ENCODE results near the gene HTT-AS.
"Not testable (repeated sequence)": the region's sequence is repeated elsewhere in the genome, so short reads cannot be mapped to it uniquely, and the experiment has no call there.

HTT-AS gene

DNA sequence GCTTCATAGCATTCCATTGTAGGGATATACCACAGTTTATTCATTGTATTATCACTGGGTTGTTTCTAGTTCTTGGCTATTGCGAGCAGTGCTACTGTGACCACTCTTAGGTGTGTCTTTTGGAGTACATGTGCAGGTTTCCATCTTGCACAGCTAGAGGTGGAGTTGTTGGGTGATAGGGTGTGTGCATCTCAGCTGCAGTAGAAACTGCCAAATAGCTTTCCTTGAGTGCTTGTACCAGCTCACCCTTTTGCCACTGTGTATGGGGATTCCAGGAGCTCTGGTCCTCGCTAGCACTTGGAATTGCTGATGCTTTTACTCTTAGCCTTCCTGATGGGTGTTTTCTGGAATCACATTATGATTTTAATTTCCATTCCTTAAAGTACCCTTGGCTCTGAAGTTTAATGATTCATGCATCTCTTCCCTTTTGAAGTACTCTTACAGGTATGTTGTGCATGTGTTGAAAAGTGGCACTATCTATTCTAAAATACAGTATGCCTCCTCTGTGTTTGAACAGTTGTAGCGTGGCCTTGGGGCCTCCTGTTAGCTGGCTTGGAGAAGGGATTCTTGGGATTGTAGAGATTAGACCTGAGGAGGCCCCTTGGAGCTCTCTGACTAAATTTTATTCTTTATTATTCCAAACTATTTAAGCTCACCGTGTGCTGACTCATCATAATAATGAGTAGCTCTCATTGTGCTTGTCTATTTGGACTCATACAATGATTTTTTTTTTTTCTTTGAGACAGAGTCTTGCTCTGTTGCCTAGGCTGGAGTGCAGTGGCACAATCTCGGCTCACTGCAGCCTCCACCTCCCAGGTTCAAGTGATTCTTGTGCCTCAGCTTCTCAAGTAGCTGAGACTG is 38.5 kb upstream of the HTT-AS start:
- H3K36me3 ChIP-seq (ENCODE audit: control insufficient read depth, insufficient read depth, low read length) = peaks cover 95% of the 10 kb centered on the region
- no peaks in the 10 kb centered on the region for H3K27me3 ChIP-seq (ENCODE audit: control insufficient read depth, insufficient read depth, low read length)
- H3K9ac ChIP-seq (ENCODE audit: low read length) = no peak overlapping the region
- no peaks in the 10 kb centered on the region for H3K4me1 ChIP-seq (ENCODE audit: control insufficient read depth, insufficient read depth, low read length)
- 0 out of 2 replicates have a peak, but pooled peaks cover 10% of the 10 kb centered on the region for H3K9me3 ChIP-seq (ENCODE audit: control insufficient read depth, insufficient read depth, low read depth, low read length)
- no peak overlapping the region for H3K4me3 ChIP-seq (ENCODE audit: low read depth, low read length)
- H3K27ac ChIP-seq (ENCODE audit: low read depth, low read length) = no peak overlapping the region

DNA sequence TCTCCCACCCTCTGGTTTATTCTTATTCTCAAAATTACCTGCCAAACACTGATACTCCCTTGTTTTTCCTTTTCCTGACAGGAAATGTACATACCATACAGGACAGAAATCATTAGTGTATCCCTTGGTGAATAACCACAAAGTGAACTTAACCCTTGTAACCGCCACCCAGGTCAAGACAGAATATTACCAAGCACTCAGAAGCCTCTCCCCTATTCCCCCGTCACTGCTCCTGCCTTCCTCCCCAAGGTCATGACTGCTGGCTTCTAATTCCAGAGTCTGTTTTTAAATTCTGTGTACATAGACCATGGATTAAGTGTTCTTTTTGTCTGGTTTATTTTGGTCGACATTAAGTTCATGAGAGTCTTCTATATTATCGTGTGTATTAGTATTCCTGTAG is 37.9 kb upstream of the HTT-AS start:
- peaks cover 95% of the 10 kb centered on the region for H3K36me3 ChIP-seq (ENCODE audit: control insufficient read depth, insufficient read depth, low read length)
- no peak overlapping the region for H3K9ac ChIP-seq (ENCODE audit: low read length)
- H3K9me3 ChIP-seq (ENCODE audit: control insufficient read depth, insufficient read depth, low read depth, low read length) = 0 out of 2 replicates have a peak, but pooled peaks cover 10% of the 10 kb centered on the region
- no peak overlapping the region for H3K4me3 ChIP-seq (ENCODE audit: low read depth, low read length)
- H3K4me1 ChIP-seq (ENCODE audit: control insufficient read depth, insufficient read depth, low read length) = no peaks in the 10 kb centered on the region
- H3K27ac ChIP-seq (ENCODE audit: low read depth, low read length) = no peak overlapping the region
- H3K27me3 ChIP-seq (ENCODE audit: control insufficient read depth, insufficient read depth, low read length) = no peaks in the 10 kb centered on the region

DNA sequence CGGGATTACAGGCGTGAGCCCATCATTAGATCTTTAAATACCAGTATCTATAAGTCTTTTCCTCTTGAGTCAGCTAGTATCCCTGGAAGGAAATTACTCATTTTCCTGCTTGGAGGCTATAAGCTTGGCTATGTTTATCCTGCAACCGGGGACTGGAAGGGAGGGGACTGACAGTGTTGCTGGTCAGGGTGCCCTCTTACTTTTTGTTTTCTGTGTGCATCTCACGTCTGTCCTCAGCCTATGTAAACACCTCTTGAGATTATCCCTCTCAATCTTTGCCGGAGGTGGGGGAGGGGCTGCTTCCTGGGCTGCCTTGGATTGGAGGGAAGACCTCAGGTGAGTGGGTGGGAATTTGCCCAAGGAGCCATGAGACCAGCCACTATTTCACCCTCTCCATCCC is 37.1 kb upstream of the HTT-AS start:
- Histone ChIP-seq H3K36me3 (ENCODE audit: control insufficient read depth, insufficient read depth, low read length) (peaks cover 91% of the 10 kb centered on the region), H3K4me3 (ENCODE audit: low read depth, low read length) (no peak overlapping the region), H3K9ac (ENCODE audit: low read length) (no peak overlapping the region), H3K27me3 (ENCODE audit: control insufficient read depth, insufficient read depth, low read length) (no peaks in the 10 kb centered on the region), H3K4me1 (ENCODE audit: control insufficient read depth, insufficient read depth, low read length) (no peaks in the 10 kb centered on the region), H3K27ac (ENCODE audit: low read depth, low read length) (no peak overlapping the region), H3K9me3 (ENCODE audit: control insufficient read depth, insufficient read depth, low read depth, low read length) (0 out of 2 replicates have a peak, but pooled peaks cover 10% of the 10 kb centered on the region)

DNA sequence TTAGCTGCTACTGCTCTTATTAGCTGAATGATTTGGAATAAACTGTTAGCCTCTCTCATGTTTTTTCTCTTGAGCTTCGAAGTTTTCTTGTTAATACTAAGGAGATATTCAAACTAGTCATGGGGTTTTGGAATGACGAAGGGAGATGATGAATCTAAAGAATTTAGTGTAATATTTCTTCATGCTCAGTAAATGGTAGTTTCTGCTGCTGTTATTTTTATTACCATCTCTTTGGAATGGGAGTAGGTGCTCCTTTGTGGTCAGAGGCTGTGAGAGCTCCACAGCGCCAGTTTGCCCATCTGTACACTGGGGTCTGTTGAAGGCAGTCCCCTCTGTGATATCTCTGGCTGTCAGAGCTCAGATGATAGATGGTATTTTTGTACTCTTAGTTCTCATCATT is 33.9 kb upstream of the HTT-AS start:
- Histone ChIP-seq H3K9ac (ENCODE audit: low read length) (no peak overlapping the region), H3K27me3 (ENCODE audit: control insufficient read depth, insufficient read depth, low read length) (no peaks in the 10 kb centered on the region), H3K36me3 (ENCODE audit: control insufficient read depth, insufficient read depth, low read length) (peaks cover 80% of the 10 kb centered on the region), H3K4me3 (ENCODE audit: low read depth, low read length) (no peak overlapping the region), H3K4me1 (ENCODE audit: control insufficient read depth, insufficient read depth, low read length) (no peaks in the 10 kb centered on the region), H3K9me3 (ENCODE audit: control insufficient read depth, insufficient read depth, low read depth, low read length) (0 out of 2 replicates have a peak, but pooled peaks cover 5% of the 10 kb centered on the region), H3K27ac (ENCODE audit: low read depth, low read length) (no peak overlapping the region)

DNA sequence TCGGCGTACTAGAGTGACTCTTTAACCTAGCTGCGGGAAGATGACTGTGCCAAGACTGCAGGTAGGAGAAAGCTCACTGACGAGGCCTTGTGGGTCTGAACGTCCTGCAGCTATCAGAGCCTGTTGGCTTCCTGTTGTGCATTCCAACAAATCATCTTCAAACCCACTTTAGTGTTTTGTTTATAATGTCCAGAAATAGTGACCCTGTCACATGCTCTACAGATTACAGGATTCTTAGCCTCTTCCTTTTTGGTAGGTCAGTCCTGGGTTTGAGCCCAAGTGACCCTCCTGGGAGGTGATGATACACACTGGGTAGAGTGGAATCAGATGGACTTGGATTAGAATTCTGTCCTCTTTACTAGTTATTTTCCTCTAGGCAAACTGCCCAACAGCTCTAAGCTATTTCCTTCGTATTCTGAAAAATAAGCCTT is 33.4 kb upstream of the HTT-AS start:
- Histone ChIP-seq H3K27me3 (ENCODE audit: control insufficient read depth, insufficient read depth, low read length) (no peaks in the 10 kb centered on the region), H3K4me3 (ENCODE audit: low read depth, low read length) (no peak overlapping the region), H3K9me3 (ENCODE audit: control insufficient read depth, insufficient read depth, low read depth, low read length) (0 out of 2 replicates have a peak, but pooled peaks cover 2% of the 10 kb centered on the region), H3K36me3 (ENCODE audit: control insufficient read depth, insufficient read depth, low read length) (peaks cover 77% of the 10 kb centered on the region), H3K4me1 (ENCODE audit: control insufficient read depth, insufficient read depth, low read length) (no peaks in the 10 kb centered on the region), H3K27ac (ENCODE audit: low read depth, low read length) (no peak overlapping the region), H3K9ac (ENCODE audit: low read length) (no peak overlapping the region)

DNA sequence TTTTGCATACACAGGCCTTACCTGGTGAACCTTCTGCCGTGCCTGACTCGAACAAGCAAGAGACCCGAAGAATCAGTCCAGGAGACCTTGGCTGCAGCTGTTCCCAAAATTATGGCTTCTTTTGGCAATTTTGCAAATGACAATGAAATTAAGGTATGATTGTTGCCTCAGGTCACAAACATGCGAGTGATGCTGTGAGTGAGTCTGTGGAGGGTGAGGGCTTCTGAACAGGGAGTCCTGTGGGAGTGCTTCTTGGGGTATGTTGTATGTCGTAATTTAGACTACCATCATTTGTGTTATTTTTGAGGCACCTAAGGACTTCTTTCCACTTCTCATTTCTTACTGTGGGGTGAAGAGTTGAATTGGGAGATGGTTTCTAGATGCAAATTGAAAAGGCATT is 32.9 kb upstream of the HTT-AS start:
- Histone ChIP-seq H3K9ac (ENCODE audit: low read length) (no peak overlapping the region), H3K27ac (ENCODE audit: low read depth, low read length) (no peak overlapping the region), H3K27me3 (ENCODE audit: control insufficient read depth, insufficient read depth, low read length) (no peaks in the 10 kb centered on the region), H3K9me3 (ENCODE audit: control insufficient read depth, insufficient read depth, low read depth, low read length) (no peaks in the 10 kb centered on the region), H3K36me3 (ENCODE audit: control insufficient read depth, insufficient read depth, low read length) (peaks cover 77% of the 10 kb centered on the region), H3K4me3 (ENCODE audit: low read depth, low read length) (no peak overlapping the region), H3K4me1 (ENCODE audit: control insufficient read depth, insufficient read depth, low read length) (no peaks in the 10 kb centered on the region)

DNA sequence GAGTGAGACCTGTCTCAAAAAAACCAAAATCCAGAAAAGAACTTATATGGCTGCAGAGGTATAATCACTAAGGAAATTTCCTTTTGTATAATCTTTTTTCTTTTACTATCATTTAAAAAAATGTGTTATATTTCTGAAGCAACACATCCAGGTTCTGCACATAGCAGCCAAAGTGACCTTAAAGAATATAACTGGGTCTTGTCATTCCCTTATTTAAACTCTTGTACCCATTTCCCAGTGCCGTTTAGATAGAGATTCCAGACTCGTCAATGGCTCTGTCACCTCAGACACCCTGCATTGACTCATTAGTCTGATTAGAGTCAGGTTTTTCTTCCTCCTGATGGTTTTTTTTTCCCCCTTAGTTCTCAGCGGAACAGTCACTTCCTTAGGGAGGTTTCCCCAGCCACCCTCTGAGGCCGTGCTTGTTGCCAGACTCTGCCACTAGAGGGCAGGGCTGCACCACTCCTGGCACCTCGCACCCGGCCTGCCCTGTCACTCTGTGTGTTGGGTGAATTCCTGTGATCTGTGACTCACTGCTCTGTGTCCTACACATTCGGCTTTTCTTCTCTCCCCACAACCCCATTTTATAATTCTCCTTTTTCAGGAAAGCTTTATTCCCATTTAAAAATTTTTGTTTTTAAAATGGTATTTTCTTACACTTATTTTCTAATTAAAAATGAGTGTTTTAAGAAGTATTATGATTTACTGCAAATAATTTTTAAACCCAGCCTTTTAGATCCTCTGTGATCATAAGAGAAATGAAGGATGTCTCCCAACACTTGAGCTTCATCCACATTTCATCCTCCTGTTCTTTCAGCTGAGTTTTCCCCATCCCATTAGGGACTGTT is 32.2 kb upstream of the HTT-AS start:
- H3K4me1 ChIP-seq (ENCODE audit: control insufficient read depth, insufficient read depth, low read length) = no peaks in the 10 kb centered on the region
- no peak overlapping the region for H3K4me3 ChIP-seq (ENCODE audit: low read depth, low read length)
- no peak overlapping the region for H3K9ac ChIP-seq (ENCODE audit: low read length)
- no peak overlapping the region for H3K27ac ChIP-seq (ENCODE audit: low read depth, low read length)
- no peaks in the 10 kb centered on the region for H3K9me3 ChIP-seq (ENCODE audit: control insufficient read depth, insufficient read depth, low read depth, low read length)
- no peaks in the 10 kb centered on the region for H3K27me3 ChIP-seq (ENCODE audit: control insufficient read depth, insufficient read depth, low read length)
- H3K36me3 ChIP-seq (ENCODE audit: control insufficient read depth, insufficient read depth, low read length) = peaks cover 77% of the 10 kb centered on the region

DNA sequence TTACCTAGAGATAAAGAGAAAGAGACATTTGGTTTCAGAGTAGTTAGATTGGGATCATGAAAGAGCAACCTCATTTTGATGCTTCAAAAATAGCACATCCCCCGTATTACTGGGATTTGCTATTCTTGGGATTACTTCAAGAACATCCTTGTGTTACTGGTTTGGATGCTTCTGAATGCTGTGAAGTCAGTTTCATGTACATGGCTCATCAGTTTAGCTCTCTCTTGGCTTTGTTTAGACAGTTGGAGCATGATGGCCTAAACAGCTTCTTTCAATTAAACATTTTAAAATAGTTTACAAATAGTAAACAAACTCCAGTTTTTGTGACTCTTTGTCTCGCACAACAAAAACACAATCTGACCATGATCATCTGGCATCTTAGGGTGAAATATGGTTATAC is 24.0 kb upstream of the HTT-AS start:
- no peaks in the 10 kb centered on the region for H3K9me3 ChIP-seq (ENCODE audit: control insufficient read depth, insufficient read depth, low read depth, low read length)
- no peak overlapping the region for H3K27ac ChIP-seq (ENCODE audit: low read depth, low read length)
- H3K36me3 ChIP-seq (ENCODE audit: control insufficient read depth, insufficient read depth, low read length) = peaks cover 73% of the 10 kb centered on the region

DNA sequence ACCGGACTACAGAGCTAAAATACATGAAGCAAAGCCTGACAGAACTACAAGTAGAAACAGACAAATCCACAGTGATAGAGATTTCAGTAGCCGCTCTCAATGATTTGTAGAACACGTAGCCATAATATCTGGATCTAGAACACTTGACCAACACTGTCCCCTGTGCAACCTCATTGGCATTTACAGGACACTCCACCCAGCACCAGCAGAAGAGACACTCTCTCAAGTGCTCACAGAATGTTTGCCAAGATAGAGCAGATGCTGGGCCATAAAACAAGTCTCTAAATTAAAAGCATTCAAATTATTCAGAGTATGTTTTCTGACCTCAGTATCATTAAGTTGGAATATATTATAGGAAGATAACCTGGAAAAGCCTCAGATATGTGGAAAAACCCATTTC is 21.9 kb upstream of the HTT-AS start:
- Histone ChIP-seq H3K27ac (ENCODE audit: low read depth, low read length) (no peak overlapping the region), H3K9me3 (ENCODE audit: control insufficient read depth, insufficient read depth, low read depth, low read length) (no peaks in the 10 kb centered on the region), H3K9ac (ENCODE audit: low read length) (no peak overlapping the region), H3K4me1 (ENCODE audit: control insufficient read depth, insufficient read depth, low read length) (no peaks in the 10 kb centered on the region), H3K27me3 (ENCODE audit: control insufficient read depth, insufficient read depth, low read length) (no peaks in the 10 kb centered on the region), H3K36me3 (ENCODE audit: control insufficient read depth, insufficient read depth, low read length) (peaks cover 72% of the 10 kb centered on the region), H3K4me3 (ENCODE audit: low read depth, low read length) (no peak overlapping the region)

More for the DNA sequence above, 24.0 kb upstream of the HTT-AS start:
- Histone ChIP-seq H3K4me3 (ENCODE audit: low read depth, low read length) (no peak overlapping the region), H3K27me3 (ENCODE audit: control insufficient read depth, insufficient read depth, low read length) (no peaks in the 10 kb centered on the region), H3K4me1 (ENCODE audit: control insufficient read depth, insufficient read depth, low read length) (no peaks in the 10 kb centered on the region), H3K9ac (ENCODE audit: low read length) (no peak overlapping the region)

DNA sequence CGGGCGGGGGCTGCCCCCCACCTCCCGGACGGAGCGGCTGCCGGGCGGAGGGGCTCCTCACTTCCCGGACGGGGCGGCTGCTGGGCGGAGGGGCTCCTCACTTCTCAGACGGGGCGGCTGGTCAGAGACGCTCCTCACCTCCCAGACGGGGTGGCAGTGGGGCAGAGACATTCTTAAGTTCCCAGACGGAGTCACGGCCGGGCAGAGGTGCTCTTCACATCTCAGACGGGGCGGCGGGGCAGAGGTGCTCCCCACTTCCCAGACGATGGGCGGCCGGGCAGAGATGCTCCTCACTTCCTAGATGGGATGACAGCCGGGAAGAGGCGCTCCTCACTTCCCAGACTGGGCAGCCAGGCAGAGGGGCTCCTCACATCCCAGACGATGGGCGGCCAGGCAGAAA is 20.4 kb upstream of the HTT-AS start:
- H3K36me3 ChIP-seq (ENCODE audit: control insufficient read depth, insufficient read depth, low read length) = peaks cover 69% of the 10 kb centered on the region
- H3K9me3 ChIP-seq (ENCODE audit: control insufficient read depth, insufficient read depth, low read depth, low read length); H3K27ac ChIP-seq (ENCODE audit: low read depth, low read length): not testable (repeated sequence)

DNA sequence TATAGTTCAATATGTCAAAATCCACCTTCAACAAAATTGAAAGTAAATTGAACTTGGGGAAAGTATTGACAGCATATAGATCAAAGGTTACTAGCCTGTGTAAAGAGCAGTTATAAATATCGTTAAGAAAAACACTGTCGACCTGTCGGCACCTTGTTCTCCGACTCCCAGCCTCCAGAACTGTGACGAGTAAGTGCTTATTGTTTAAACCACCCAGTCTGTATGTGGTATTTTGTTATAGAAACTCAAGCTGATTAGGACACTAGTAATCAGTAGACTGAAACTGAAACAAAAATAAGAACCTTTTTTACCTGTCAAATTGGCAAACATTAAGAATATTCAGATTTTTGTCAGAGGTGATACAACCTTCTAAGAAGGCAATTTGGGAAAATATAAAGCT is 17.1 kb upstream of the HTT-AS start:
- no peak overlapping the region for H3K4me3 ChIP-seq (ENCODE audit: low read depth, low read length)
- no peak overlapping the region for H3K27ac ChIP-seq (ENCODE audit: low read depth, low read length)
- no peaks in the 10 kb centered on the region for H3K9me3 ChIP-seq (ENCODE audit: control insufficient read depth, insufficient read depth, low read depth, low read length)
- H3K27me3 ChIP-seq (ENCODE audit: control insufficient read depth, insufficient read depth, low read length) = no peaks in the 10 kb centered on the region
- peaks cover 74% of the 10 kb centered on the region for H3K36me3 ChIP-seq (ENCODE audit: control insufficient read depth, insufficient read depth, low read length)
- no peaks in the 10 kb centered on the region for H3K4me1 ChIP-seq (ENCODE audit: control insufficient read depth, insufficient read depth, low read length)
- no peak overlapping the region for H3K9ac ChIP-seq (ENCODE audit: low read length)

More for the DNA sequence above, 20.4 kb upstream of the HTT-AS start:
- not testable (repeated sequence) for H3K4me1 ChIP-seq (ENCODE audit: control insufficient read depth, insufficient read depth, low read length); H3K9ac ChIP-seq (ENCODE audit: low read length); H3K4me3 ChIP-seq (ENCODE audit: low read depth, low read length); H3K27me3 ChIP-seq (ENCODE audit: control insufficient read depth, insufficient read depth, low read length)
